Measurements from ENCODE around the gene BACH2. TPM values are rescaled to one million over a fixed set of nuclear protein-coding genes. Genes with fewer than 3 reads are reported as not detected.

The BACH2 gene
- polyA plus RNA-seq, 1 of the 3 experiments (the other 2 are of a cell fraction) = 0.46 TPM

DNA sequence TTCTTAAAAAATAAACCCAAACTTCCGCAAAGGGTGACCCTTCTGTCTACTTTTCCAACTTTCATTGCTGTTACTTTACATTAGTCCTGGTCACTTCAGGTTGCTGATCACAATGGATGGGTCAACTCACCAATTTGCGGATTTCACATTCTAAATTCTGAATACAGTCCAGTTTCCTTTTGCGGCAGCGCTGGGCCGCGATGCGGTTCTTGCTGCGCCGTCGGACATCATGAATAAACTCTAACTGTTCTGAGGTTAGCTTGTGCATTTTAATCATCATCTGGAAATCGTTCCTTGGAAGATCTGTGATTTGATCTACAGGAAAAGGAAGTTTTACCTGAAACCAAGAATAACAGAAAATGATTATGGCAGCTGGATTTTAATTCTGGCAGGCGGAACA lies 358.6 kb downstream of the BACH2 start:
- no peaks in the 10 kb centered on the region for H3K79me2 ChIP-seq (ENCODE audit: insufficient read depth)
- H3K9me3 ChIP-seq = no peaks in the 10 kb centered on the region
- no peaks in the 10 kb centered on the region for H3K36me3 ChIP-seq (replicated peaks in 1 of 2; ENCODE audit: control insufficient read depth in 1 of 2, insufficient read depth in 2 of 2, low read length in 1 of 2)
- CTCF ChIA-PET = interaction anchor here (1.2 to 2.7 kb wide), 4 partner anchors 32 to 541 kb away, joined by 3 to 15 read pairs (median 3); no protein-coding TSS in a partner anchor
- no peak overlapping the region for H3K9ac ChIP-seq
- no peaks in the 10 kb centered on the region for H4K20me1 ChIP-seq (ENCODE audit: insufficient read depth)
- H2AFZ ChIP-seq (ENCODE audit: low read depth) = no peak overlapping the region
- no peaks in the 10 kb centered on the region for H3K9me2 ChIP-seq
- no peak overlapping the region for H3K27ac ChIP-seq (ENCODE audit: low read depth in 2 of 2, low read length in 1 of 2)
- H3F3A ChIP-seq (replicated peaks; ENCODE audit: insufficient read depth) = no peaks in the 10 kb centered on the region
- POLR2A ChIA-PET = no interaction called here
- no peaks in the 10 kb centered on the region; a peak in 1 of 4 replicates for H3K4me1 ChIP-seq (ENCODE audit: control insufficient read depth in 1 of 2, insufficient read depth in 2 of 2, low read depth in 1 of 2, low read length in 1 of 2)
- 81% methylated on average over 12 of the region's 12 CpGs for WGBS (ENCODE audit: low lambda C conversion rate)
- TF ChIP-seq FOXM1 (IDR thresholded peaks at IDR 0.05; ENCODE audit: low read depth) = no peak
- TF ChIP-seq MEF2A (IDR thresholded peaks at IDR 0.05; ENCODE audit: borderline replicate concordance, low read depth) = no peak
- TF ChIP-seq RAD21 (IDR thresholded peaks at IDR 0.05; ENCODE audit: low read length) = no peak
- TF ChIP-seq NFIC (IDR thresholded peaks at IDR 0.05; ENCODE audit: borderline replicate concordance) = no peak
- no peak for TF ChIP-seq SIN3A (IDR thresholded peaks at IDR 0.05; ENCODE audit: borderline replicate concordance, low read depth, low read length)
- TF ChIP-seq TCF12 (IDR thresholded peaks at IDR 0.05) = no peak
- TF ChIP-seq, protein P1, sequence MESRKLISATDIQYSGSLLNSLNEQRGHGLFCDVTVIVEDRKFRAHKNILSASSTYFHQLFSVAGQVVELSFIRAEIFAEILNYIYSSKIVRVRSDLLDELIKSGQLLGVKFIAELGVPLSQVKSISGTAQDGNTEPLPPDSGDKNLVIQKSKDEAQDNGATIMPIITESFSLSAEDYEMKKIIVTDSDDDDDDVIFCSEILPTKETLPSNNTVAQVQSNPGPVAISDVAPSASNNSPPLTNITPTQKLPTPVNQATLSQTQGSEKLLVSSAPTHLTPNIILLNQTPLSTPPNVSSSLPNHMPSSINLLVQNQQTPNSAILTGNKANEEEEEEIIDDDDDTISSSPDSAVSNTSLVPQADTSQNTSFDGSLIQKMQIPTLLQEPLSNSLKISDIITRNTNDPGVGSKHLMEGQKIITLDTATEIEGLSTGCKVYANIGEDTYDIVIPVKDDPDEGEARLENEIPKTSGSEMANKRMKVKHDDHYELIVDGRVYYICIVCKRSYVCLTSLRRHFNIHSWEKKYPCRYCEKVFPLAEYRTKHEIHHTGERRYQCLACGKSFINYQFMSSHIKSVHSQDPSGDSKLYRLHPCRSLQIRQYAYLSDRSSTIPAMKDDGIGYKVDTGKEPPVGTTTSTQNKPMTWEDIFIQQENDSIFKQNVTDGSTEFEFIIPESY (IDR thresholded peaks at IDR 0.05; ENCODE audit: borderline replicate concordance, low read depth) = no peak
- TF ChIP-seq MXI1 (IDR thresholded peaks at IDR 0.05; ENCODE audit: low read depth, low read length) = no peak
- TF ChIP-seq EZH2phosphoT487 (IDR thresholded peaks at IDR 0.05; ENCODE audit: borderline replicate concordance, low read depth) = no peak
- no peak for TF ChIP-seq RFX5 (IDR thresholded peaks at IDR 0.05; ENCODE audit: low read length)
- no peak for TF ChIP-seq POLR2AphosphoS5 (IDR thresholded peaks at IDR 0.05; ENCODE audit: low read depth, low read length)
- TF ChIP-seq CHD2 (IDR thresholded peaks at IDR 0.05; ENCODE audit: low read length, partially characterized antibody) = no peak
- TF ChIP-seq JUND (IDR thresholded peaks at IDR 0.05) = no peak
- no peak for TF ChIP-seq RXRA (IDR thresholded peaks at IDR 0.05; ENCODE audit: borderline replicate concordance, low read depth)
- TF ChIP-seq, protein P2, sequence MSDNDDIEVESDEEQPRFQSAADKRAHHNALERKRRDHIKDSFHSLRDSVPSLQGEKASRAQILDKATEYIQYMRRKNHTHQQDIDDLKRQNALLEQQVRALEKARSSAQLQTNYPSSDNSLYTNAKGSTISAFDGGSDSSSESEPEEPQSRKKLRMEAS (IDR thresholded peaks at IDR 0.05; ENCODE audit: low read depth) = no peak
- TF ChIP-seq FOXJ3 (CRISPR knock-in tag; IDR thresholded peaks at IDR 0.05) = no peak
- TF ChIP-seq, protein P3, sequence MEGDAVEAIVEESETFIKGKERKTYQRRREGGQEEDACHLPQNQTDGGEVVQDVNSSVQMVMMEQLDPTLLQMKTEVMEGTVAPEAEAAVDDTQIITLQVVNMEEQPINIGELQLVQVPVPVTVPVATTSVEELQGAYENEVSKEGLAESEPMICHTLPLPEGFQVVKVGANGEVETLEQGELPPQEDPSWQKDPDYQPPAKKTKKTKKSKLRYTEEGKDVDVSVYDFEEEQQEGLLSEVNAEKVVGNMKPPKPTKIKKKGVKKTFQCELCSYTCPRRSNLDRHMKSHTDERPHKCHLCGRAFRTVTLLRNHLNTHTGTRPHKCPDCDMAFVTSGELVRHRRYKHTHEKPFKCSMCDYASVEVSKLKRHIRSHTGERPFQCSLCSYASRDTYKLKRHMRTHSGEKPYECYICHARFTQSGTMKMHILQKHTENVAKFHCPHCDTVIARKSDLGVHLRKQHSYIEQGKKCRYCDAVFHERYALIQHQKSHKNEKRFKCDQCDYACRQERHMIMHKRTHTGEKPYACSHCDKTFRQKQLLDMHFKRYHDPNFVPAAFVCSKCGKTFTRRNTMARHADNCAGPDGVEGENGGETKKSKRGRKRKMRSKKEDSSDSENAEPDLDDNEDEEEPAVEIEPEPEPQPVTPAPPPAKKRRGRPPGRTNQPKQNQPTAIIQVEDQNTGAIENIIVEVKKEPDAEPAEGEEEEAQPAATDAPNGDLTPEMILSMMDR (IDR thresholded peaks at IDR 0.05) = no peak
- no peak for TF ChIP-seq GATA2 (CRISPR knock-in tag; IDR thresholded peaks at IDR 0.05)
- H3K4me3 ChIP-seq (ENCODE audit: low read depth in 2 of 2, low read length in 1 of 2) = no peak overlapping the region
- DNase-seq = no peak
- no peaks in the 10 kb centered on the region for H3K27me3 ChIP-seq (ENCODE audit: insufficient read depth)
- no peak overlapping the region for H3K4me2 ChIP-seq

All from SK-N-SH (cell line).